Left lung (tissue), 10 donors: ENCODE data around the gene PDCD1. TPM values are rescaled to one million over a fixed set of nuclear protein-coding genes. Genes with fewer than 3 reads are reported as not detected.

Source experiments
- ATAC-seq: fragments of 200-7000 bp; cut with Tn5 transposase; one replicate; pipeline ENCODE4 v1.9.1; 2020; ENCODE audit warnings: moderate library complexity
- DNase-seq, 4 donors: peaks; one replicate each; pipeline ENCODE4 v3.0.0-alpha.2; 2013 to 2020
- H3K27ac ChIP-seq, 2 donors: fragments of 200-600 bp; sonication (generic) in 1 of 2; one replicate each; pipeline versions ENCODE4 v1.5.0 to v1.8.0; 2020 to 2021
- H3K27me3 ChIP-seq, 2 donors: fragments of 200-600 bp; sonication (generic) in 1 of 2; one replicate each; pipeline versions ENCODE4 v1.5.0 to v1.8.0; 2020 to 2021
- H3K36me3 ChIP-seq, 2 donors: fragments of 200-600 bp; sonication (generic) in 1 of 2; one replicate each; pipeline versions ENCODE4 v1.5.0 to v1.8.0; 2020 to 2021
- H3K4me1 ChIP-seq, 2 donors: fragments of 200-600 bp; one replicate each; pipeline ENCODE4 v1.8.0; 2021
- H3K4me3 ChIP-seq, 2 donors: fragments of 200-600 bp; sonication (generic) in 1 of 2; one replicate each; pipeline versions ENCODE4 v1.5.0 to v1.8.0; 2020 to 2021; ENCODE audit warnings: mild to moderate bottlenecking in 1 of 2
- H3K9me3 ChIP-seq, 2 donors: fragments of 200-600 bp; sonication (generic) in 1 of 2; one replicate each; pipeline versions ENCODE4 v1.5.0 to v1.8.0; 2020 to 2021
- CTCF ChIP-seq, 2 donors: fragments of 200-600 bp; sonication (generic) in 1 of 2; IDR thresholded peaks; one replicate each; pipeline versions ENCODE4 v1.5.0 to v1.8.0; 2021; ENCODE audit warnings: antibody characterized with exemption in 2 of 2
- intact Hi-C, 2 donors: fragments of 100-400 bp; cut with DNase I; formaldehyde crosslinking; loops; one replicate each; pipeline versions ENCODE4 v1.11.2 to v1.14.2; 2022
- polyA plus RNA-seq, 6 donors: library from polyadenylated mRNA; unstranded; fragments of 120-200 nt; gene quantifications; one replicate each; pipeline ENCODE4 v1.2.1, GENCODE V29; 2013; ENCODE audit not compliant: insufficient read length in 6 of 6
- total RNA-seq, 2 donors: library from RNA; stranded (reverse); fragmentation: NEBNext Ultra II Directional; extraction: Animal tissue kit (Norgen Biotek cat#: 25700); gene quantifications; one replicate each; pipeline ENCODE4 v1.2.1, GENCODE V29; 2021
- donor health status: DM: no; HTN: yes; CAD: no.
- donor health status: DM: no; HTN: no; CAD: no.

Gene PDCD1
- total and polyA plus RNA-seq, 8 donors, result 0.15 to 1.1 (median 0.31) TPM

DNA sequence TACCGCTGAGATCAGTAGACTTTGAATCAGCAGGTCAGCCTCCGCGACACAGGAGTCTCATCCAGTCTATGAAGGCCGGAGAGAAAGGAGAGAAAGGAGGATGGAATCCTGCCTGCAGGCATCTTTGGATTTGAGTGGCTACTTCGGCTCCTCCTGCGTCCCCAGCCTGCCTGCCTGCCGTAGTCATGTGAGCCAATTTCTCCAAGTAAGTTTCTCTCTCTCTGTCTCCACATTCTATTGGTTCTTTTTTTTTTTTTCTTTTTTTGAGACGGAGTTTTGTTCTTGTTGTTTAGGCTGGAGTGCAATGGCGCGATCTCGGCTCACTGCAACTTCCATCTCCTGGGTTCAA, 16.7 kb downstream of the PDCD1 start:
- Histone ChIP-seq H3K36me3 (no peaks in the 10 kb centered on the region), H3K4me3 (no peak overlapping the region), H3K4me1 (peaks cover 5 to 26% of the 10 kb centered on the region in 2 donors), H3K27me3 (peaks cover 4 to 38% of the 10 kb centered on the region in 2 donors), H3K9me3 (no peaks in the 10 kb centered on the region), H3K27ac (no peak overlapping the region)
- TF ChIP-seq CTCF (IDR thresholded peaks at IDR 0.05), result no peak
- intact Hi-C loops, result no loop called here
- no peak for DNase-seq
- no peak for ATAC-seq

- ATAC-seq (no peak), DNase-seq (no peak)
- no peaks in the 10 kb centered on the region for H3K36me3 ChIP-seq
- intact Hi-C loops, result no loop called here
- peaks cover 4 to 36% of the 10 kb centered on the region in 2 donors for H3K27me3 ChIP-seq
- no peak for TF ChIP-seq CTCF (IDR thresholded peaks at IDR 0.05)
- H3K9me3 ChIP-seq, result no peaks in the 10 kb centered on the region
- H3K4me3 ChIP-seq, result no peak overlapping the region
- H3K4me1 ChIP-seq, result peaks cover 5 to 26% of the 10 kb centered on the region in 2 donors
- H3K27ac ChIP-seq, result no peak overlapping the region
Observed at GRCh38 chr2:241841181-241842066, 17.3 kb downstream of the PDCD1 start.

- intact Hi-C loops, result no loop called here
- ATAC-seq, result no peak
- Histone ChIP-seq H3K4me1 (no peaks in the 10 kb centered on the region), H3K4me3 (no peak overlapping the region), H3K9me3 (no peaks in the 10 kb centered on the region), H3K27ac (no peak overlapping the region), H3K36me3 (no peaks in the 10 kb centered on the region), H3K27me3 (peaks cover 0 to 22% of the 10 kb centered on the region in 2 donors)
- TF ChIP-seq CTCF (IDR thresholded peaks at IDR 0.05), result no peak
- DNase-seq, result no peak
Observed at GRCh38 chr2:241837197-241837965, 21.3 kb downstream of the PDCD1 start.

- no peak for ATAC-seq
Observed at GRCh38 chr2:241836292-241836691, 22.4 kb downstream of the PDCD1 start.

More at GRCh38 chr2:241836292-241836691, 22.4 kb downstream of the PDCD1 start:
- no peak for TF ChIP-seq CTCF (IDR thresholded peaks at IDR 0.05)
- Histone ChIP-seq H3K36me3 (no peaks in the 10 kb centered on the region), H3K4me3 (no peak overlapping the region), H3K4me1 (no peaks in the 10 kb centered on the region), H3K27ac (no peak overlapping the region), H3K27me3 (peaks cover 0 to 29% of the 10 kb centered on the region in 2 donors), H3K9me3 (no peaks in the 10 kb centered on the region)
- no peak for DNase-seq
- intact Hi-C loops, result no loop called here
